ENCODE results near the gene SDSL.

- TF ChIP-seq ZSCAN29 (IDR thresholded peaks at IDR 0.05) (no peak), MTA2 (IDR thresholded peaks at IDR 0.05; ENCODE audit: low read depth) (no peak), POLR2A (IDR thresholded peaks at IDR 0.05; ENCODE audit: low read depth, low read length) (no peak), RAD21 (IDR thresholded peaks at IDR 0.05; ENCODE audit: insufficient read depth, low read depth, low read length) (no peak), SIN3A (IDR thresholded peaks at IDR 0.05; ENCODE audit: low read depth, low read length) (no peak), GABPA (IDR thresholded peaks at IDR 0.05; ENCODE audit: low read depth) (no peak), EP300 (IDR thresholded peaks at IDR 0.05; ENCODE audit: borderline replicate concordance in 1 of 2, control insufficient read depth in 1 of 2, low read depth in 2 of 2, low read length in 2 of 2) (no peak), ETV6 (conservative IDR thresholded peaks at IDR 0.05 in 1 of 2, IDR thresholded peaks at IDR 0.05 in 1 of 2; ENCODE audit: borderline replicate concordance in 1 of 2, low read depth in 1 of 2) (no peak)
These were observed 6.3 kb downstream of the SDSL start for GRCh38 chr12:113428482-113428881.
